IPS DF 4.7 (cell line): ENCODE results near the gene CCT8.
A peak's percentile ranks its signal among the peaks of the same experiment; 100 is the strongest.

Experiments used
- DNase-seq: peaks from one replicate; pipeline ENCODE4 v3.0.0-alpha.2; 2013; ENCODE audit warnings: low spot score; ENCODE audit errors: extremely low read depth

Gene CCT8, protein sequence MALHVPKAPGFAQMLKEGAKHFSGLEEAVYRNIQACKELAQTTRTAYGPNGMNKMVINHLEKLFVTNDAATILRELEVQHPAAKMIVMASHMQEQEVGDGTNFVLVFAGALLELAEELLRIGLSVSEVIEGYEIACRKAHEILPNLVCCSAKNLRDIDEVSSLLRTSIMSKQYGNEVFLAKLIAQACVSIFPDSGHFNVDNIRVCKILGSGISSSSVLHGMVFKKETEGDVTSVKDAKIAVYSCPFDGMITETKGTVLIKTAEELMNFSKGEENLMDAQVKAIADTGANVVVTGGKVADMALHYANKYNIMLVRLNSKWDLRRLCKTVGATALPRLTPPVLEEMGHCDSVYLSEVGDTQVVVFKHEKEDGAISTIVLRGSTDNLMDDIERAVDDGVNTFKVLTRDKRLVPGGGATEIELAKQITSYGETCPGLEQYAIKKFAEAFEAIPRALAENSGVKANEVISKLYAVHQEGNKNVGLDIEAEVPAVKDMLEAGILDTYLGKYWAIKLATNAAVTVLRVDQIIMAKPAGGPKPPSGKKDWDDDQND

GRCh38 chr21:29073222-29074006, at the start of gene CCT8:
TSS of gene CCT8 (minus strand) at chr21:29073648. CDS start at chr21:29073590, 58 bp downstream.
- peak; percentile 95 for DNase-seq

DNA sequence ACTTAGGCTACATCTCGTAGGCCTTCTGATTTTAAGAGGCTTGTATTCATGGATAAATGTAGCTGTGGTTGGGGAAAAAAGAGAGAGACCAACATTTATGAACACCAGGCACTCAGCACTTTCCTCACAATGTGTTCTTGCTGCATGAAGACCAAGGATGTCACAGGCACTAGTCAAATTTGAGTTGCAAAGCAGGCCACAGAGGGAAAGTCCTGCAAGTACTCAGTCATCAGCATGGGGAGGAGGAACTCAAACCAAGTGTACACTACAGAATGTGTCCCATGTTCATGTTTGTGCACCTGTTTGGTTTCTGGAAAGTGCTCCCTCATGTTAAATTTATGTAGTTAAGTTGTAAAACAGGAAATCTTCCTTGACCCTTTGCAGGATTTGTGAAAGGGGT, 48.3 kb upstream of the CCT8 start:
- no peak for DNase-seq

DNA sequence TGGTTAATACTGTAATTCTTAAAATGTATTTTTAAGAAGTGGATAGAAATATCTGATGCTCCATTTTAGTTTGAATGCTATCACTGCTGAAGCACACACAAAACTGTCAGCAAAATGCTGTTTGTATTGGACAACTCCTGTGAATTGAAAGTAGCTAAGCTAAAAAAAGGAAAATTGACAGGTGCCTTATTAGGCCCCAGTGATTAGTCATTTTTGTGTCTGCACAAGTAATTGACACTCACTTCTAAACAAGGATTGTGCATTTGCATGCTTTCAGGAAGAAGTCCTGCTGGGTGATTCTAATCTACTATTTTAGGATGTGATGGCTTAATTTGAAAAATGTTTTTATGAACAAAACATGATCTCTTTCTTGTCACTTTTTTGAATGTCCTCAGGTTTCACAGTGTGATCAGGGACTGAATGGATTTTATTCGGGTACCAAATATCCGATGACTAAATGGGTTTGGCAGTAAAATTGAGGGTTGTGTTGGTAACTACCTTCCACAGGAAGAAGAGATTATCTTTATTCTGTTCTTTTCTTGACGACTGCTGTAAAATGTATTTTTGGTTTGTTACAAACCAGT, 44.0 kb upstream of the CCT8 start:
- no peak for DNase-seq

- DNase-seq, result no peak
These were observed 42.5 kb upstream of the CCT8 start for GRCh38 chr21:29115899-29116298.

GRCh38 chr21:29114765-29115500, 41.5 kb upstream of the CCT8 start:
- DNase-seq, result no peak

- no peak for DNase-seq
These were observed 31.8 kb upstream of the CCT8 start for GRCh38 chr21:29105218-29105617.

- no peak for DNase-seq
These were observed 30.8 kb upstream of the CCT8 start for GRCh38 chr21:29104239-29104708.

DNA sequence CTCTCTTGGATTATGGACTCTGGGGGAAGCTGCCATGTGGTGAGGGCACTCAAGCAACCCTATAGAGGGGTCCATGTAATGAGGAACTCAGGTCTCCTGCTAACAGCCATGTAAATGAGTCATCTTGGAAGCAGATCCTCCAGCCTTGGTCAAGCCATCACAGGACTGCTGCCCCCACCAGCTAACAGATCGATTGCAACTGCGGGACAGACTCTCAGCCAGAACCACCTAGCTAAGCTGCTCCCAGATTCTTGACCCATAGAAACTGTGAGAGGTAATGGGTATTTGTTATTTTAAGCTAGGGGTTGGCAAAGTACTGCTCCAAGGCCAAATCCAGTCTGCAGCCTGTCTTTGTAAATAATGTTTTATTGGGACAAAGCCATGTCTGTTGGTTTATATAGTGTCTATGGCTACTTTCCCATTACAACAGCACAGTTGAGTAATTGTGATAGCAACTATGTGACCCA, 29.4 kb upstream of the CCT8 start:
- DNase-seq, result no peak

GRCh38 chr21:29098156-29098555, 24.7 kb upstream of the CCT8 start:
- DNase-seq, result no peak

GRCh38 chr21:29096218-29097015, 23.0 kb upstream of the CCT8 start:
- DNase-seq, result no peak

DNA sequence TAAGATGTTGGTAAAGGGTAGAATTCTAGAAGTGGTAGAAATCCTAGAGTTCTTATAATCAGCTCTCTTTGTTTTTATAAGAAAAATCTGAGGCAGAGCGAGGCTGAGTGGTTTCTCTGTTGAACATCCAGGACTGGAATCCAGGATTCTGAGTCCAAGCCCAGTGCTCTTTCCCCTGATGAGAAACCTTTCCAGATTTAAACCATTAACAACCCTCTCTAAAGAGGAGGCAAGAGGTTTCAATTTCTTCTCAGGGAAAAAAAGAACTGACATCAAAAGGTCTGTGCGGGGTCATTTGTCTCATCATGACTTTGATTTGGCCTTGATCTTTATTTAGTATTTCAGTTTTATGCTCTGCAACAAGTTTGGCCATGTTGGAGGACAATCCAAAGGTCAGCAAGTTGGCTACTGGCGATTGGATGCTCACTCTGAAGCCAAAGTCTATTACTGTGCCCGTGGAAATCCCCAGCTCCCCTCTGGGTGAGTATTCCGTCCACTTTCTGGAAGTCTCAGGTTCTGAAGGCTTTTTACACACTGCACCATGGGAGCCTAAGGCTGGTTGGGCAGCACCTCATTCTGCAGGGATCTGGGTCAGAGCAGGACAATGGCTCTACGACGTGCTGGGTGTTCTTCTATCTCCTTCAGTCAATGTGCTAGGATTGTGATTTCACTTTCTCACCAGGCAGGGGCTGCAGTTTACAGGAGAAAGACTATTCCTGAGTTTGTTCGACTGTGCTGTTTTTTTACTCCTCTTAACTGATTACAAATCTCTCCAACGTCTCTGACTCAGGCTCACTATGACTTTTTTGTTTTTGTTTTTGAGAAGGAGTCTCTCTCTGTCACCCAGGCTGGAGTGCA, 18.9 kb upstream of the CCT8 start:
- no peak for DNase-seq

DNA sequence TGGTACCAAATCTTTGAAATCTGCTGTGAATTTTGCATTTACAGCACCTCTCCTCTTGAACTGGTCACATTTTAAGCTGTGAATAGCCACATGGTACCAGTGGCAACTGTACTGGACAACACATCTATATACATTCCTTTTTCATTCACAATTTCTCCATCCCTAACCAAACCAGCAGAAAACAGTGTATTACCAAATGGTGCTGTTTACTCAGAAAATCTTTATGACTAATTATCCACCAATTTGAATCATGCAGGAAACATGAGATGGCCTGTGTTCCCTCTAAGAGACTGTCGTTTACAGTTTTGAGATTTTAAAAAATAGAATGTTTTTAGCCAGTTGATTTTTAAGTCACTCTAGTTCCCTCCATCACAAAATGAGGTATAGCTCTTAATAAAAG, 17.6 kb upstream of the CCT8 start:
- DNase-seq, result no peak

DNA sequence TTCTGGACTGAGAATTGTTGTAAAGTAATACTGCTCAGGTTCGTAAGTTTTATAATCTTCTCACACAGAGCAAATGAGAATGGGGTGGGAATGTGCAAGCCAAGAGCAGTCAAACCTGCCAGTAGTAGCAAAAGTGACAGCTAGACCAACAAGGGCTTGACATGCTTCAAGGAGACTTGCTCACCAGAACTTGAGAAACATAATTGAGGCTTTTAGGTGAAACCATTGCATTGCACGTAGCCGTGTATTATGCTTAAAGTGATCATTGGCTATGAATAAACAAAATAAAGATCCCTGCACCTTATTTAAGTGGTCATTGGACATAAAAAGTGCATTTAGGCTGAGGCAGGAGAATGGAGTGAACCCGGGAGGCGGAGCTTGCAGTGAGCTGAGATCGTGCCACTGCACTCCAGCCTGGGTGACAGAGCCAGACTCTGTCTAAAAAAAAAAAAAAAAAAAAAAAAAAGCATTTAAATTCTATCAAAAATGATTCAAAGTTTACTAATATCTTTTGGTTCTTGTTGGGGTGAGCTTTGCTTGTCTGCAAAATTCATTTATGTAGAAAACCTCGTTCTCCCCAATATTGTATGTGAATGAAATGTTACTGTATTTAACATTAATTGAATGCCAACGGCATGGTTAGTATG, 11.8 kb upstream of the CCT8 start:
- DNase-seq, result no peak

GRCh38 chr21:29084372-29084771, 10.9 kb upstream of the CCT8 start:
- DNase-seq, result no peak

- DNase-seq, result no peak
These were observed 9.9 kb upstream of the CCT8 start for GRCh38 chr21:29083306-29083705.

DNA sequence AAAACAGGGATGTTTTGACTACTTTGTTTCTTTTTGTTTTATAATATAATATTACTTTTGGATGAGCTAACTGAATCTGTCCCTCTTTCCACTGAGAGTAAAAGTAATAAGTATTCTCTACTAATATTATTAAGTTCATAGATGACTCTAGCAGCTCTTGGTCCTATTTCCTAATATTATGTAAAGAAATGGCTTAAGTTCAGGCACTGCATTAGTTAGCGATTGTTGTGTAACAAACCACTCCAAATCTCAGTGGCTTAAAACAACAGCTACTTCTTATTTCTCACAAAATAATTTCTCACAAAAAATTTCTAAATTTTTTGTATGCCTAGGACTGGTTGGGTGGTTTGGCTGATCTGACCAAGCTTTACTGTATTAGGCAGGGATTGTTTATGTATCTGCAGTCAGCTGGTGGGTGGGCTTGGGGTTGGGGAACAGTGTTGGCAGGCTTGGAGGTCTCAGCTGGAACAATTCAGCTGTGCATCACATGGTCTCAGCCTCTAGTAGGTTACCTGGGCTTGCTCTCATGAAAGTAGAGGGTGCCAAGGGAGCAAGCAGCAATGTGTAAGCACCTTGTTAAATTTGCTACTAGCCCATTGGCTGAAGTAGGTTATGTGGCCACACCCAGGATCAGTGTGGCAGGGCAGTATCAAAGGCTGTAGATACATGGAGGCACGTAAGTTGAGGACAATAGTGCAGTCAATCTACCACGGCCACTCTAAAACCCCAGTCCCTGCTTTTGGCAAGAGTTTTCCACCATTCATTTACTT, 8.8 kb upstream of the CCT8 start:
- no peak for DNase-seq

DNA sequence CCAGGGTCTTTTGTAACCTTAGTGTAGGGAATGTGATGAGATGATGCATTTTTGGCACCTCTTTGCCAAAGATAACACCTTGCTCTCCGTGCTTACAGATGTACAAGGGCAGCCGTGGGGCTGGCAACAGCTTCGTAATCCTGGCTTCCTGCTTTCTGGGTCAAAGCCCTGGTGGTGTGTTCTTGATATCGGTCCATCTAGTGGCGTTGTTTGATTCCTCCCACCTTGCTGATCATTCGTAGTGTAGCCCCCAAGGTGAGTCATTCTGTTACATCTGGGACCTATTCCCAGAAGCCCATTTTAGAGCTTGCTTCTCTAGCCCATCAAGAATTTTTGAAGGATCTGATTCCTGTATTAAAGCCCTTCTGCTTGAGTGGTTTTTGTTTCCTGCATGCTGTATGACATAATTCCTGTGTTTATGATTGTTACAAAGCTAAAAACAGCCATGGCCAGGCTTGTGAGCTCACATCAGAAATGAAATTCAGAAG, 7.0 kb upstream of the CCT8 start:
- DNase-seq, result no peak
